ENCODE measurements around the gene ZNF300. TPM values are rescaled to one million over a fixed set of nuclear protein-coding genes. Genes with fewer than 3 reads are reported as not detected.
A peak's percentile ranks its signal among the peaks of the same experiment; 100 is the strongest.
"Not testable (repeated sequence)": the region's sequence is repeated elsewhere in the genome, so short reads cannot be mapped to it uniquely, and the experiment has no call there.

ZNF300 gene
- total RNA-seq, 1 donor from 2014 or later, result 1.8 TPM

GRCh38 chr5:150895431-150896428, 9.1 kb downstream of the ZNF300 start:
- intact Hi-C loops (cut with DNase I), result no loop called here
- Histone ChIP-seq H3K4me1 (no peaks in the 10 kb centered on the region), H3K27me3 (no peaks in the 10 kb centered on the region), H3K9me3 (peaks cover 96% of the 10 kb centered on the region), H3K4me3 (no peak overlapping the region), H3K27ac (no peak overlapping the region), H3K36me3 (no peaks in the 10 kb centered on the region)
- no peak for TF ChIP-seq CTCF (IDR thresholded peaks at IDR 0.05)
- no peak for ATAC-seq
- no peak for DNase-seq

DNA sequence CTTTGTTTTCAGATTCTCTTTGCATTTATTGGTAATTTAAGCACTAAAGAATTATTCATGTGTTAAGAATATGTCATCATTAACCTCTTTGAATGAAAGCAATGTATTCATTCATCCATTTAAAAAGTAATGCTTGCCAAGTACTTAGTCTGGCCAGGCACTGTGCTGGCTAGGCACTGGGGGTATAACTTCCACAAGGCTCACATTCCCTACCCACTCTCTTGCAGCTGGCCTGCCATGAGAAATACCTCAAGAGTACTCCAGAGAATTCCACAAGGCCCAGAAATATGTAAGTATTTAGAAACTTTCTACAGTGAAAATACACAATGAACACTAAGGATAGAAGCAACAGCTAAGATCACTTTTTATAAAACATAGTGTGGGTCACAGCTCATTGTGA, 25.4 kb downstream of the ZNF300 start:
- intact Hi-C loops (cut with DNase I), result no loop called here
- ATAC-seq (peak; percentile 60), DNase-seq (no peak)
- H3K4me1 ChIP-seq, result no peaks in the 10 kb centered on the region
- no peak overlapping the region for H3K4me3 ChIP-seq
- no peaks in the 10 kb centered on the region for H3K27me3 ChIP-seq
- peaks cover 13% of the 10 kb centered on the region for H3K9me3 ChIP-seq
- no peak for TF ChIP-seq CTCF (IDR thresholded peaks at IDR 0.05)
- H3K36me3 ChIP-seq, result no peaks in the 10 kb centered on the region
- no peak overlapping the region for H3K27ac ChIP-seq

DNA sequence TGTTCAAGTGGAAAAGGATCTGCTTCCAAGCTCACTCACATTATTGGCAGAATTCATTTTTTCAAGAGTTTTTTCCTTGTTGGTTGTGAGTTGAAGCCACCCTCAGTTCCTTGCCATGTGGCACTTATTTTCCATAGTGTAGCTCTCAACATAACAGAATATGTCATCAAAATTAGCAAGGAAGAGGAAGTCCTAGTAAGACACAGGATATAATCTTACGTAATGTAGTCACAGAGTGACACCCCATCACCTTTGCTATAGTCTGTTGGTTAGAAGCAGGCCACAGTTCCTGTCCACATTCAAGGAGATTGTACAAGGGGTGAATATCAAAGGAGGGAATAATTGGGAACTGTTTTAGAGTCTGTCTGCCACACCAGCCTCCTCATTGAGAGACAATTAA, 42.7 kb downstream of the ZNF300 start:
- no peak for DNase-seq
- TF ChIP-seq CTCF (IDR thresholded peaks at IDR 0.05), result no peak
- H3K36me3 ChIP-seq, result no peaks in the 10 kb centered on the region
- no peak overlapping the region for H3K27ac ChIP-seq
- H3K9me3 ChIP-seq, result peaks cover 6% of the 10 kb centered on the region
- no peaks in the 10 kb centered on the region for H3K27me3 ChIP-seq
- no peaks in the 10 kb centered on the region for H3K4me1 ChIP-seq
- intact Hi-C loops (cut with DNase I), result no loop called here
- no peak overlapping the region for H3K4me3 ChIP-seq
- ATAC-seq, result peak; percentile 77

- Histone ChIP-seq H3K27me3 (no peaks in the 10 kb centered on the region), H3K9me3 (peaks cover 6% of the 10 kb centered on the region), H3K4me3 (no peak overlapping the region), H3K36me3 (no peaks in the 10 kb centered on the region), H3K27ac (no peak overlapping the region), H3K4me1 (no peaks in the 10 kb centered on the region)
- peak; percentile 54 for ATAC-seq
- no peak for DNase-seq
- intact Hi-C loops (cut with DNase I), result no loop called here
- TF ChIP-seq CTCF (IDR thresholded peaks at IDR 0.05), result no peak
These were observed 44.4 kb downstream of the ZNF300 start for GRCh38 chr5:150860246-150860821.

GRCh38 chr5:150856700-150857099, 48.1 kb downstream of the ZNF300 start:
- ATAC-seq; H3K4me1 ChIP-seq; H3K27ac ChIP-seq; H3K36me3 ChIP-seq; H3K9me3 ChIP-seq; DNase-seq; H3K4me3 ChIP-seq; intact Hi-C loops (cut with DNase I); H3K27me3 ChIP-seq: not testable (repeated sequence)

DNA sequence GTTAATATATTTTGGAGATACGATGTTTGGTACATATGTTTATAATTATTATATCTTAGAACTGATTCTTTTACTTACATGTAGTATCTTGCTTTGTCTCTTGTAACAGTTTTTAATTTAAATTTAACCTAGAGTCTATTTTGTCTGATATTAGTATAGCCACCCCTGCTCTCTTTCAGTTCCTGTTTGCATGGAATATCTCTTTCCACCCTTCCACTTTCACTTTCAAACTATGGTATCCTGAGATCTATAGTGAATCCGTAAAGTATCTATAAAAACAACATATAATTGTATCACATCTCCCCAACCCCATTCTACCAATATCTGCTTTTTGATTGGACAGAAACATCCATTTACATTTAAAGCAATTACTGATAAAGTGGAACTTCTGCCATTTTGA, 51.2 kb downstream of the ZNF300 start:
- Histone ChIP-seq H3K27ac (no peak overlapping the region), H3K9me3 (no peaks in the 10 kb centered on the region), H3K4me1 (no peaks in the 10 kb centered on the region), H3K4me3 (no peak overlapping the region), H3K27me3 (no peaks in the 10 kb centered on the region), H3K36me3 (no peaks in the 10 kb centered on the region)
- DNase-seq, result no peak
- no peak for TF ChIP-seq CTCF (IDR thresholded peaks at IDR 0.05)
- ATAC-seq, result no peak
- intact Hi-C loops (cut with DNase I), result no loop called here
